GM03348 (cell line): Measurements from ENCODE around the gene MRTFA.

Experiments
- DNase-seq: peaks from one replicate; pipeline ENCODE4 v3.0.0; 2012; ENCODE audit warnings: low spot score

MRTFA gene

DNA sequence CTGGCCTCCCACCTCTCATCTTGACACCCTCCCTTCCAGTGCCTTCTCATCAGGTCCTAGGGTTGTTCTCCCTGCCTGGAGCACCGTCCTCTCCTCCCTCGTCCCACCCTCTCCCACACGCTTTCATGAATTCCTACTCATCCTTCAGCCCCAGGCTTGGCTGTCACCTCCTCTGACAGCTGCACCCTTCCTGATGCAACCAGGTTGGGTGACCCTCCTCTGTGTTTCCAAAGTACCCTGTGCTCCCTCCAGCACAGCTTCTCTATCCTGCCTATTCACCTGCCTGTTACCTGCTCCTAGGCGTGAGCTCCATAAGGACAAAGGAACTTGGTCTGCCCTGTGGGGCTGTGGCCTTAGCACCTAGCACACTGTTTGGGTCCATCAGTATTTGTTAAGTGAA, 207.7 kb downstream of the MRTFA start:
- DNase-seq, result no peak

DNA sequence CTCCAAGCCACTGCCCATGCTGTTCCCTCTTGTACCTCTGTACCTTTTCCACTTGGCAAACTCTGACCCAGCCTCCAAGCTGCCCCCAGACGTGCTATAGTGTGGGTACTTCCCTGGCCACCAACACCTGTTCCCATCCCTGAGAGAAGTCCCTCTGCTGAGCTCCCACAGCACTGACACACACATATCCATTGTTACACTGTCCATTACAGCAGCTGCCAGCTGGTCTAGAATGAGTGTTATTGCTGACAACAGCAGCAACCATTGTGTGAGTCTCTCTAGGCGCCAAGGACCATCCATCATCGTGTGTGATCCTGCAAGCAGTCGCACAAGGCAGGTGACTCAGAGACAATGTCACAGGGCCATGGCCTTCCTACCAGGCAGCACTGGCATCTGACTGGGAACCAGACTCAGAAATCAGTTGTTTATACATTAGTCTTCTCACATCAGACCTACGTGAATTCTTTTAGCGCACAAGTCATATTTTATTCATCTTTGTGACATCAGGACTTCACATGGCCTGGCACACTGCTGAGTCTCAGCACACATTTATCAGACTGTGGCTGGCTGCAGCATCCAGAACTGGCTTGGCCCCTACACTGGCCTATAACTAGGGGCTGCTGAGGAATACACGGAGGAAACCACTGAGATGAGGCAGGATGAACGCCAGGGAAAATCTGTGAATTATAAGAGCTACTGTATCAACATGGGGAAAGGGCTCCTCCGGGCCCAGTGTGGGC, 209.8 kb downstream of the MRTFA start:
- DNase-seq, result no peak

DNA sequence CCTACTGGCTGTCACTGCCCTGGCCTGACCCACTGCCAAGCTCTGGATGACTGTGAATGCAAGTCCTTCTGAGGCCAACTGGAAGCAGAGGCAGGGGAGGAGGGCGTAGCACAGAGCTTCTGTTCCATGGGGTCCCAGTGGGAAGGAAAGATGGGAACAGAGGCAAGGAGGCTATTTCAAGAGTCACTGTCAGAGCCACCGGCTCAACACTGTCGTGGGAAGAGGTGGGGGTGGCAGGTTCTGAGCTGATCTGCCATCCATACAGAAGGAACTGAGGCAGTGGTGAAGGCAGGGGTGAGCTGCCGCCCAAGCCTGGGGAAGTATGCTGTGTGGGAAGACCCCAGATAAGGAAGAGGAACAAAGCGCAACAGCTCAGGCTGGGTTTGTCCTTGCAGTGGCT, 211.4 kb downstream of the MRTFA start:
- DNase-seq, result no peak

DNA sequence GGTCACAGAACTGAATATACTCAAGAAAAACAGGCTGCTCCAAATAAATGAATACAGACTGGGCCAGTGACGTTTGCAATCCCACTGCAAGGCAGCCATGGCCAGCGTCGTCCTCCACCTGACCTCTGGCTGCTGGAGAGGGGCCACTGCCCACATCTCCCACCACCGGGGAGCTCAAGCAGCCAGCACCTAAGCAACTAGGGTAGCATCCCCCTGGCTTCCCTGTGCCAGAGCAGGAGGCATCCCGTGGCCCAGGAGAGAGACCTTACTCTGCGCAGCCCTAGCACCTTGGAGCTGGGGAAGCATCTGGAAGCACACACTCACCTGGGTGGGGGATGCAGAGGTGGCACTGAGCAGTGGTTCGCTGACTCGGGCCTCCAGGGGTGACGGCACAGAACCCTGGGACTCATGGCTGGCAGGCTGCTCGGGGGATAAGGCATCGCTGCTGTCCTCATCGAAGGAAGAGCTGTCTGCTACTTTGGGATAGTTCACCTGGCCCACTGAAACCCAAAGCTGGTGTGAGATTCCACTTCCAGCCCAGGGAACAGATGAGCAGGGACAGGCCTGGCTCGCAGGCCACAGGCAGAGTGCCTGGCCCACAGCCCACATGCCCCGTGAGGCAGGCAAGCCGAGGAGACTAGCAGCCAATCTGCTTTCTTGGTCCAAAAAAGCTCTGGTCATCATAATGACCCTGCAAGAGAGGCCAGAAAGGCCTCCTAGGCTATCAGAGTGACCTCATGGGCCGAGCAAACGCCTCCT, 212.5 kb downstream of the MRTFA start:
- DNase-seq, result no peak

DNA sequence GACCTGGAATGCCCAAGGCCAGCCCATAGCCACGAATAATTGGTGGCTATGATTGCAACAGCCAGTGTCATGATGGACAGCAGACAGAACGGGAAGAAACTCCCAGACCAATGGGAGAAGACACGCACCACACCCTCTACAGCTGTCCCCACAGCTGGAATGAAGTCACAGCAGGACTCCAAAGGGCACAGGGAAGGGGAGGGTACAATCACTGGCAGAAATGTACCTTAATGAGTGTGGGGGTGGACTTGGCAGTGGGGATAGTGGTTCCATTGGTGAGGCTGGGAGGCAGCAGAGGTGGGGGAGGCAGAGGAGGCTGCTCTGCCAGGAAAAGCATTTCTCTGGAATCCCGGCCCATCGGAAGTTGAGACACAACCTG, 213.2 kb downstream of the MRTFA start:
- DNase-seq, result no peak

- no peak for DNase-seq
Observed at GRCh38 chr22:40422558-40423309, 213.8 kb downstream of the MRTFA start.

DNA sequence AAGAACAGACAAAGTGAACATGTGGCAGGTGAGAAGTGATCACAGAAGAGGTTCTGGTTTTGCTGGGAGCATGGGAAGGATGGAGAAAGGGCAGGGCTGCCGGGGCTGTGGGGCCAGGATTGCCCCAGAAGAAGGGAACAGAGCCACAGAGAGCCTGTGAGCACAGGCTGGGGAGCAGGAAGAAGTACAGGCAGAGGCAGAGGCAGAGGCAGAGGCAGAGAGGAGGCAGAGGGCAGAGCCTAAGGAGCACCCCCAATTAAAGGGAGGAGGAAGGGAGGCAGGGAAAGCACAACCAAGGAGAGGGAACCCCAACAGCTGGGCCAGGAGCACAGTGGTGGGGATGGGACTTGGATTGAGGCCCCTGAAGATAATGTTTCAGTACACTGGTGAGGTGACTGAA, 214.6 kb downstream of the MRTFA start:
- DNase-seq, result no peak

GRCh38 chr22:40421082-40421350, 215.5 kb downstream of the MRTFA start:
- no peak for DNase-seq

GRCh38 chr22:40420341-40421081, 216.0 kb downstream of the MRTFA start:
- no peak for DNase-seq

DNA sequence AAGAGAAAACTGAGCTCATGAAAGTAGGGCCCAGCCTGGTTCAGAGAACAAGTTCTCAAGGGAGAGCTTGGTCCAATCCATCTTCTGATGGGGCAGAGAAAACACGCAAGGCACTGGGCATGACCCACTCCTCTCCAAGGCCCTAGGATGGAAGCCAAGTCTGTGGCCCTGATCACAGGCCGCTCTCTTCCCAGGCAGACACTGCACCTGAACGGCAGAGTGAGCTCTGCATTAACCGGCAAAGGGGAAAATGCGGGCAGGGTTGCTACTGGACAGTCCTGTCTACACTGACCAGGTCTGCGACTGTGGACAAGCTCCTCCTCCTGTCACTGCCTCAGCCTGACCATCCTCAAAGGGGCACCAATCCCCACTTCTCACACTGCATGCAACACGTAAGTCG, 216.8 kb downstream of the MRTFA start:
- no peak for DNase-seq

- DNase-seq, result no peak
Observed at GRCh38 chr22:40418366-40419201, 217.9 kb downstream of the MRTFA start.

DNA sequence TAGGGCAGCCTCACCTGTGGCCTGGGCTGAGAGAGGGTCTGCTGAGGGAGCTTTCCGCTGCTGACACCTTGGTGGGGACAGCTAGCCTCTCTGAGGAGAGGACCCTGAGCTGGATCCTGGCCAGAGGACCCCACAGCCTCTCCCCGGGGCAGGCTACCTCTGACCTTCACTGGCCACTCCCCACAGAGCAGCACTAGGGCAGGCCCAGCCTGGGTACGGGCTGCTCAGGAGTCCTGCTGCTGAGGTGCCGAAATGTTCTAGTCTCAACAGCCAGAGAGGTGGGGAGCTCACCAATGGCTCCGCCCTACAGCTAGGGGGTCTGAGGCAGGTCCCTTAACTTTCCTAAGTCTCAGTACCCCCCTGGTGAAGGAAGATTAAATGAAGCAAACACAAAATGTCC, 218.6 kb downstream of the MRTFA start:
- DNase-seq, result no peak

- DNase-seq, result no peak
Observed at GRCh38 chr22:40417041-40417440, 219.5 kb downstream of the MRTFA start.

DNA sequence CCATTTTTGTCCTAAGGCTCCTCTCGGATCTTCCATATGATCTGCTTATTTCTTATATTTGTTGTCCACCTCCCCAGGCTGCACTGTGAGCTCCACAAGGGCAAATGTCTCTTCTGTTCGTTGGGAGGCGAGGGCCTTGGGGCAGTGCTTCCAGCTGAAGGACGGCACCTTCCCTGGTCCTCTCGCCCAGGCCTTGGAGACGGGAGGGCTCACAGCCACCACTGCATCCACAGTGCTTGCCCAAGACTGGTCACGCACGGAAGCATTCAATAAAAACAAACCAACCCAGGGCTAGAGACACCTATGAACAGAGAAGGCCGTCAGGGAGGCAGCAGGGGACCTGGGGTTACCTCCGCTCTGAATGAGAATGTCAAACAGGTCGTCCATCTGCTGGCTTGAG, 219.9 kb downstream of the MRTFA start:
- no peak for DNase-seq

GRCh38 chr22:40416267-40416570, 220.3 kb downstream of the MRTFA start:
- no peak for DNase-seq

- DNase-seq, result no peak
Observed at GRCh38 chr22:40415531-40416266, 220.8 kb downstream of the MRTFA start.

DNA sequence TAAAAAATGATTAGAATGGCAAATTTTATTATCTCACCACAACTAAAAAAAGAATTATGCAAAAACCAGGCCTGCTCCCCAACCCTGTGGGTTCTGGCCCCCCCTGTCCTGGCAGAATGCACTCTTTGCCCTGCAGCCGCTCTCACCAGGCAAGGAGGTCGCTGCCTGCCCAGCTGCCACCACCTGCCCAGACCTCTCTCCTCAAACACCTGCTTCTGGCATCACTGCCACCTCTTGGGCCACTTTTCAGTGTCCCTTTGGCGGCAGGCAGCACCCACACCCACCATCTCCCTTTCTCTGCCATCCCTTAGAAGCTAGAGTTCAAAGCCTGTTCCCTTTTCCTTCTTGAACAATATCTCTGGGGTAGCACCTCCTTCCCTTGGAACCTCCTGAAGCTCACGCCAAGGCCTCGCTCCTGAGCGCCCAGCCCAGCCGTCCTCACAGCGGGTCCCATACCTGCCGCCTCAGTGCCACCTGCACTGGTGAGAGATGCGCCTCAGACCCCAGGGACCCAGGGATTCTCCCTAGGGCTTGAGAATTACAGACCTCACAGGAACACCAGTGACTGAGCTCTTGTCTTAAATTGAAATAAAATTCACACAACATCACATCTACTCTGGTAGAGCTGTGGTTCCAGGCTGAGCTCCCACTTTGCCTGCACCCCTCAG, 221.5 kb downstream of the MRTFA start:
- no peak for DNase-seq

DNA sequence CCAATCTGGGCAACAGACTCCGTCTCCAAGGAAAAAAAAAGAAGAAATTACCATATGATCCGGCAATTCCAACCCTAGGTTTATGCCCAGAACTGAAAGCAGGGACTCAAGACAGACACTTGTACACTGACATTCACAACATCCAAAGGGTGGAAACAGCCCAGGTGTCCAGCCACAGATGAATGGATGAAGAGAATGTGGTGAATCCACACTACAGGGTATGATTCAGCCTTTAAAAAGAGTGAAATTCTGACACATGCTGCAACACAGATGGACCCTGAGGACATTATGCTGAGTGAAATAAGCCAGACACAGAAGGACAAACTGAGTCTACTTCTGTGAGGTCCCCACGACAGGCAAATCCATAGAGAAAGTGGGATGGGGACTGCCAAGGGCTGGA, 222.2 kb downstream of the MRTFA start:
- DNase-seq, result no peak

- DNase-seq, result no peak
Observed at GRCh38 chr22:40413873-40414272, 222.6 kb downstream of the MRTFA start.

- DNase-seq, result no peak
Observed at GRCh38 chr22:40412441-40412840, 224.1 kb downstream of the MRTFA start.

GRCh38 chr22:40411506-40411861, 225.0 kb downstream of the MRTFA start:
- no peak for DNase-seq
